ENCODE results near the gene CUEDC2. TPM values are rescaled to one million over a fixed set of nuclear protein-coding genes. Genes with fewer than 3 reads are reported as not detected.

Gene CUEDC2
- polyA plus RNA-seq, 1 donor from 2014 or later, result 169 TPM

DNA sequence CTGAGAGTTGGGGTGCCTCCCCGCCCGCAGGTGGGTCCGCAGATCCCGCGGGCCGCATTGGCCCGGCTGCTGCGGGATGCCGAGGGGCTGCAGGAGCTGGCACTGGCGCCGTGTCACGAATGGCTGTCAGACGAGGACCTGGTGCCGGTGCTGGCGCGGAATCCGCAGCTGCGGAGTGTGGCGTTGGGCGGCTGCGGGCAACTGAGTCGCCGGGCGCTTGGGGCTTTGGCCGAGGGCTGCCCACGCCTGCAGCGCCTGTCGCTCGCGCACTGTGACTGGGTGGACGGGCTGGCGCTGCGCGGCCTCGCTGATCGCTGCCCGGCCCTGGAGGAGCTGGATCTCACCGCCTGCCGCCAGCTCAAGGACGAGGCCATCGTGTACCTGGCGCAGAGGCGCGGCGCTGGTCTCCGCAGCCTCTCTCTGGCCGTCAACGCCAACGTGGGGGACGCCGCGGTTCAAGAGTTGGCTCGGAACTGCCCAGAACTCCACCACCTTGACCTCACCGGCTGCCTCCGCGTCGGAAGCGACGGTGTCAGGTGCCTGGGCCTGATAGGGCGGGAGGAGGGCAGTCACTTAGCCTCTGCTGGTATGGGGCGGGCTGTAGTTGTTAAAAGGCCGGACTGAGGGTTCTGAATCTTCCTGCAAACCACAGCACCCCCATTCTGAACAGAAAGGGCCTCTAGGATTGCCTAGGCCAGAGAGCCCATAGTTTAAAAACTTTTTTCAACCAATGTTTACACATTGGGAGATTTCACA lies 10.4 kb downstream of the CUEDC2 start:
- Histone ChIP-seq H3K9me2 (ENCODE audit: insufficient read depth, low read length) (no peaks in the 10 kb centered on the region), H3K27me3 (ENCODE audit: insufficient read depth, low read depth, low read length) (no peaks in the 10 kb centered on the region), H3K36me3 (ENCODE audit: insufficient read depth, low read length) (no peaks in the 10 kb centered on the region), H3K9ac (ENCODE audit: low read length) (peak overlapping the region; percentile 84), H3F3A (ENCODE audit: insufficient read depth, low read length, poor library complexity, severe bottlenecking) (peaks cover 6% of the 10 kb centered on the region), H3K9me3 (ENCODE audit: low read length) (no peaks in the 10 kb centered on the region), H4K20me1 (ENCODE audit: insufficient read depth) (no peaks in the 10 kb centered on the region), H3K4me2 (ENCODE audit: low read length) (peak overlapping the region; percentile 53), H2AFZ (ENCODE audit: low read depth, low read length) (no peak overlapping the region), H3K4me3 (ENCODE audit: low read length) (peak overlapping the region; percentile 97), H3K79me2 (replicated peaks; ENCODE audit: insufficient read depth, low read length) (no peaks in the 10 kb centered on the region), H3K27ac (ENCODE audit: low read length) (peak overlapping the region; percentile 93)
- TF ChIP-seq RAD21 (conservative IDR thresholded peaks at IDR 0.05) (no peak), EZH2 (IDR thresholded peaks at IDR 0.05; ENCODE audit: borderline replicate concordance, insufficient read depth, low read length, poor library complexity, severe bottlenecking) (no peak), SMC3 (conservative IDR thresholded peaks at IDR 0.05; ENCODE audit: poor library complexity) (no peak), EP300 (conservative IDR thresholded peaks at IDR 0.05; ENCODE audit: poor library complexity, severe bottlenecking) (no peak), POLR2AphosphoS5 (IDR thresholded peaks at IDR 0.05) (no peak), TAF1 (IDR thresholded peaks at IDR 0.05; ENCODE audit: low read depth) (no peak), MXI1 (conservative IDR thresholded peaks at IDR 0.05; ENCODE audit: poor library complexity, severe bottlenecking) (no peak)
- TF ChIP-seq, protein P1, sequence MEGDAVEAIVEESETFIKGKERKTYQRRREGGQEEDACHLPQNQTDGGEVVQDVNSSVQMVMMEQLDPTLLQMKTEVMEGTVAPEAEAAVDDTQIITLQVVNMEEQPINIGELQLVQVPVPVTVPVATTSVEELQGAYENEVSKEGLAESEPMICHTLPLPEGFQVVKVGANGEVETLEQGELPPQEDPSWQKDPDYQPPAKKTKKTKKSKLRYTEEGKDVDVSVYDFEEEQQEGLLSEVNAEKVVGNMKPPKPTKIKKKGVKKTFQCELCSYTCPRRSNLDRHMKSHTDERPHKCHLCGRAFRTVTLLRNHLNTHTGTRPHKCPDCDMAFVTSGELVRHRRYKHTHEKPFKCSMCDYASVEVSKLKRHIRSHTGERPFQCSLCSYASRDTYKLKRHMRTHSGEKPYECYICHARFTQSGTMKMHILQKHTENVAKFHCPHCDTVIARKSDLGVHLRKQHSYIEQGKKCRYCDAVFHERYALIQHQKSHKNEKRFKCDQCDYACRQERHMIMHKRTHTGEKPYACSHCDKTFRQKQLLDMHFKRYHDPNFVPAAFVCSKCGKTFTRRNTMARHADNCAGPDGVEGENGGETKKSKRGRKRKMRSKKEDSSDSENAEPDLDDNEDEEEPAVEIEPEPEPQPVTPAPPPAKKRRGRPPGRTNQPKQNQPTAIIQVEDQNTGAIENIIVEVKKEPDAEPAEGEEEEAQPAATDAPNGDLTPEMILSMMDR (IDR thresholded peaks at IDR 0.05; ENCODE audit: poor library complexity, severe bottlenecking), result no peak
- TF ChIP-seq, protein P2, sequence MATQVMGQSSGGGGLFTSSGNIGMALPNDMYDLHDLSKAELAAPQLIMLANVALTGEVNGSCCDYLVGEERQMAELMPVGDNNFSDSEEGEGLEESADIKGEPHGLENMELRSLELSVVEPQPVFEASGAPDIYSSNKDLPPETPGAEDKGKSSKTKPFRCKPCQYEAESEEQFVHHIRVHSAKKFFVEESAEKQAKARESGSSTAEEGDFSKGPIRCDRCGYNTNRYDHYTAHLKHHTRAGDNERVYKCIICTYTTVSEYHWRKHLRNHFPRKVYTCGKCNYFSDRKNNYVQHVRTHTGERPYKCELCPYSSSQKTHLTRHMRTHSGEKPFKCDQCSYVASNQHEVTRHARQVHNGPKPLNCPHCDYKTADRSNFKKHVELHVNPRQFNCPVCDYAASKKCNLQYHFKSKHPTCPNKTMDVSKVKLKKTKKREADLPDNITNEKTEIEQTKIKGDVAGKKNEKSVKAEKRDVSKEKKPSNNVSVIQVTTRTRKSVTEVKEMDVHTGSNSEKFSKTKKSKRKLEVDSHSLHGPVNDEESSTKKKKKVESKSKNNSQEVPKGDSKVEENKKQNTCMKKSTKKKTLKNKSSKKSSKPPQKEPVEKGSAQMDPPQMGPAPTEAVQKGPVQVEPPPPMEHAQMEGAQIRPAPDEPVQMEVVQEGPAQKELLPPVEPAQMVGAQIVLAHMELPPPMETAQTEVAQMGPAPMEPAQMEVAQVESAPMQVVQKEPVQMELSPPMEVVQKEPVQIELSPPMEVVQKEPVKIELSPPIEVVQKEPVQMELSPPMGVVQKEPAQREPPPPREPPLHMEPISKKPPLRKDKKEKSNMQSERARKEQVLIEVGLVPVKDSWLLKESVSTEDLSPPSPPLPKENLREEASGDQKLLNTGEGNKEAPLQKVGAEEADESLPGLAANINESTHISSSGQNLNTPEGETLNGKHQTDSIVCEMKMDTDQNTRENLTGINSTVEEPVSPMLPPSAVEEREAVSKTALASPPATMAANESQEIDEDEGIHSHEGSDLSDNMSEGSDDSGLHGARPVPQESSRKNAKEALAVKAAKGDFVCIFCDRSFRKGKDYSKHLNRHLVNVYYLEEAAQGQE (IDR thresholded peaks at IDR 0.05; ENCODE audit: borderline replicate concordance), result no peak

DNA sequence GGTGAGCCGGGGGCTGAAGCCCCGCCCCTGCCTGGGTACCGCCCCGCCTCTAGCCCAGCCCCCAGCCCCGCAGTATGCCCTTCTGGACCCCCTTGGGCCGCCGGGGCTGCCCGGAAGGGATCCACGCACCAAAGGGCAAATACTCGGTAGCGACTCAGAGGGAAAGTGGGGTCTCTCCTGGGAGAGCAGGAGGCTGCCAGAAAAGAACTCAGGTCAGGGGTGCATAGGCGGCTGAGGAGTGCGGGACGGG lies 10.9 kb downstream of the CUEDC2 start:
- H4K20me1 ChIP-seq (ENCODE audit: insufficient read depth), result no peaks in the 10 kb centered on the region
- peaks cover 6% of the 10 kb centered on the region for H3F3A ChIP-seq (ENCODE audit: insufficient read depth, low read length, poor library complexity, severe bottlenecking)
- H3K9me2 ChIP-seq (ENCODE audit: insufficient read depth, low read length), result no peaks in the 10 kb centered on the region
- peak overlapping the region; percentile 97 for H3K4me3 ChIP-seq (ENCODE audit: low read length)
- no peaks in the 10 kb centered on the region for H3K27me3 ChIP-seq (ENCODE audit: insufficient read depth, low read depth, low read length)
- TF ChIP-seq TAF1 (IDR thresholded peaks at IDR 0.05; ENCODE audit: low read depth) (no peak), RAD21 (conservative IDR thresholded peaks at IDR 0.05) (no peak), SMC3 (conservative IDR thresholded peaks at IDR 0.05; ENCODE audit: poor library complexity) (no peak), EZH2 (IDR thresholded peaks at IDR 0.05; ENCODE audit: borderline replicate concordance, insufficient read depth, low read length, poor library complexity, severe bottlenecking) (no peak), POLR2AphosphoS5 (IDR thresholded peaks at IDR 0.05) (no peak), MXI1 (conservative IDR thresholded peaks at IDR 0.05; ENCODE audit: poor library complexity, severe bottlenecking) (no peak), EP300 (conservative IDR thresholded peaks at IDR 0.05; ENCODE audit: poor library complexity, severe bottlenecking) (no peak)
- TF ChIP-seq, protein P2 (IDR thresholded peaks at IDR 0.05; ENCODE audit: borderline replicate concordance), result no peak
- peak overlapping the region; percentile 53 for H3K4me2 ChIP-seq (ENCODE audit: low read length)
- peak overlapping the region; percentile 84 for H3K9ac ChIP-seq (ENCODE audit: low read length)
- peak overlapping the region; percentile 93 for H3K27ac ChIP-seq (ENCODE audit: low read length)
- no peaks in the 10 kb centered on the region for H3K36me3 ChIP-seq (ENCODE audit: insufficient read depth, low read length)
- peak overlapping the region; percentile 69 for H2AFZ ChIP-seq (ENCODE audit: low read depth, low read length)
- no peaks in the 10 kb centered on the region for H3K9me3 ChIP-seq (ENCODE audit: low read length)
- no peaks in the 10 kb centered on the region for H3K79me2 ChIP-seq (replicated peaks; ENCODE audit: insufficient read depth, low read length)

Data from neural cell (in vitro differentiated cells).